ENCODE data around the gene NUDT3. TPM values are rescaled to one million over a fixed set of nuclear protein-coding genes. Genes with fewer than 3 reads are reported as not detected.

NUDT3 gene
- total and polyA plus RNA-seq, 7 donors = 10.6 to 70.5 (median 33.3) TPM

DNA sequence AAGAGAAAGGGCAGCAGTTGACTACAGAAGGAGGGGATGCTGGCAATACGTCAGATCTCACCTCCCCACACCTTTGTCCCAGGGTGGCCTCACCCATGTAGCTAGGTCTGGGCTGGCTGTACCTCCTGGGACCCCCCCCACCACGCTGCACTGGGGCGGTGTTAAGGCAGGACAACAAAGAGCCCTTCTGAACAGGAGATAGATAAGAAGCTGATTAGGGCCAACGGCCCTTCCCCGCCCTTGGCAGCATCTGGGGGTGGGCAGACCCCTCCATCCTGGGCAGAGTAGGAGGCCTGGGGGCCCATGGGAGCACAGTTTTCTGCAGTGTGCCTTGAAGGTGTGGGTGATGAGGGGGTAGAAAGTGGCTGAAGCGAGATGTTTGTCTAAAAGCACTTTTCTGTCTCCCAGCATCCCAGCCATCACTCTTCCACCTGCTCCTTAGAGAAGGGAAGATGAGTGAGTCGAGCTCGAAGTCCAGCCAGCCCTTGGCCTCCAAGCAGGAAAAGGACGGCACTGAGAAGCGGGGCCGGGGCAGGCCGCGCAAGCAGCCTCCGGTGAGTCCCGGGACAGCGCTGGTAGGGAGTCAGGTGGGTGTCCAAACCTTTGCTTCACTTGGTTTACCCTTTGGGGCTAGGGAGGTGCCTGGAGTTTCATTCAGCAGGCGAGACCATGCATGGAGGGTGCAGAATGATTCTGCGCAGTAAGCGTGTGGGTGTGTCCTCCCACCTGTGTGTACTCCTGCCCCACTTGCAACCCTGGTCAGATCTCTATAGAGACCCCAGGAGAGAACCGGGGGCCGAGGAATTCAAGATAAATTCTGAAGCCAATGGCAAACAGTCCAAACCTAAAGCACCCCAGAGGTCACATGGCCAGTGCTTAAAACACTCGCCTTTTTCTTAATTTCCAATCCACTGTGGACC lies 151.9 kb downstream of the NUDT3 start:
- Histone ChIP-seq H3K27ac (no peak overlapping the region), H3K36me3 (ENCODE audit: insufficient read depth in 1 of 2, low read depth in 1 of 2) (peaks cover 0 to 36% of the 10 kb centered on the region in 2 donors), H3K4me1 (peaks cover 22% of the 10 kb centered on the region), H3K9me3 (no peaks in the 10 kb centered on the region), H3K4me3 (no peak overlapping the region), H3K27me3 (ENCODE audit: insufficient read depth in 3 of 3, low read length in 2 of 3) (no peaks in the 10 kb centered on the region)
- ATAC-seq = no peak
- TF ChIP-seq, protein P1, sequence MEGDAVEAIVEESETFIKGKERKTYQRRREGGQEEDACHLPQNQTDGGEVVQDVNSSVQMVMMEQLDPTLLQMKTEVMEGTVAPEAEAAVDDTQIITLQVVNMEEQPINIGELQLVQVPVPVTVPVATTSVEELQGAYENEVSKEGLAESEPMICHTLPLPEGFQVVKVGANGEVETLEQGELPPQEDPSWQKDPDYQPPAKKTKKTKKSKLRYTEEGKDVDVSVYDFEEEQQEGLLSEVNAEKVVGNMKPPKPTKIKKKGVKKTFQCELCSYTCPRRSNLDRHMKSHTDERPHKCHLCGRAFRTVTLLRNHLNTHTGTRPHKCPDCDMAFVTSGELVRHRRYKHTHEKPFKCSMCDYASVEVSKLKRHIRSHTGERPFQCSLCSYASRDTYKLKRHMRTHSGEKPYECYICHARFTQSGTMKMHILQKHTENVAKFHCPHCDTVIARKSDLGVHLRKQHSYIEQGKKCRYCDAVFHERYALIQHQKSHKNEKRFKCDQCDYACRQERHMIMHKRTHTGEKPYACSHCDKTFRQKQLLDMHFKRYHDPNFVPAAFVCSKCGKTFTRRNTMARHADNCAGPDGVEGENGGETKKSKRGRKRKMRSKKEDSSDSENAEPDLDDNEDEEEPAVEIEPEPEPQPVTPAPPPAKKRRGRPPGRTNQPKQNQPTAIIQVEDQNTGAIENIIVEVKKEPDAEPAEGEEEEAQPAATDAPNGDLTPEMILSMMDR (IDR thresholded peaks at IDR 0.05) = no peak
- intact Hi-C loops (cut with DNase I) = no loop called here
- 90 to 93% (median 91%) methylated on average over 22 of the region's 22 CpGs for WGBS, 3 donors
- DNase-seq = no peak

DNA sequence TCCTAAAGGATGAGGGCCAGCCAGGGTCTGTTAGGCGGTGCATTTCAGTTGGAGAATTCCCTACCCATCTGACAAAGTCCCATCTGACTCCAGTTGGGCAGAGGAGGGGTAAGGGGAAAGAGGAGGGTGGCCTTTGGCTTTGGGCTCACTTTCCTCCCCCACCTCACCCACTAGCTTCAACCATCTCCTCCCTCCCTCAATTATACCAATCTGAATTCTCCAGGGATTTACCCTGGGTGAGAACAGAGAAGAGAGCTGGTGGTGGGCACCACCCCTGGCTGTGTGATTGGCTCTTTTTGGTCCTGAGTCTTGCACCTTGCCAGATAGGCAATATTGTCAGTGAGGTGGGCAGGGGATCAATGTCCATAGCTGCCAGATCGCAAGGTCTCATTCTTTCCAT lies 152.6 kb downstream of the NUDT3 start:
- Histone ChIP-seq H3K4me1 (peaks cover 21% of the 10 kb centered on the region), H3K27me3 (ENCODE audit: insufficient read depth in 3 of 3, low read length in 2 of 3) (no peaks in the 10 kb centered on the region), H3K4me3 (no peak overlapping the region), H3K36me3 (ENCODE audit: insufficient read depth in 1 of 2, low read depth in 1 of 2) (peaks cover 0 to 36% of the 10 kb centered on the region in 2 donors), H3K9me3 (no peaks in the 10 kb centered on the region), H3K27ac (no peak overlapping the region)
- intact Hi-C loops (cut with DNase I) = loop anchor here (5.0 kb wide), 1 partner anchor 43 kb away; no protein-coding TSS in a partner anchor
- ATAC-seq (no peak), DNase-seq (no peak)
- TF ChIP-seq, protein P1 (IDR thresholded peaks at IDR 0.05) = no peak
- WGBS, 3 donors = 89 to 97% (median 94%) methylated on average over 2 of the region's 2 CpGs

DNA sequence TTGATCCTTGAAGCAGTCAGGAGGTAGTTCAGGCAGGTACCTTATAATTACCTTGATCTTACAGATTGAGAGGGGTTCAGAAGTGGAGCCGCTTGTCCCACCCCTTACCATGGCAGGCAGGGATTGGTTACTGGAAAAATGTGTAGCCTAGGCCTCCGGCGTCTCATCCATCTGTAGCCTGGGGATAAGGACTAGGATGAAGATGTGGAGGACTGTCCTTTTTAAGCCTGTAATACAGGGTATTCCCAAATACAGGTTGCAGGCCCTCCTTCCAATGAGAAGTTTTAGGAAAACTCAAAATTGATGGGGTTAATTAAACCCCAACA lies 153.0 kb downstream of the NUDT3 start:
- H3K27me3 ChIP-seq (ENCODE audit: insufficient read depth in 3 of 3, low read length in 2 of 3) = no peaks in the 10 kb centered on the region
- peak overlapping the region; percentile 76 for H3K27ac ChIP-seq
- H3K4me3 ChIP-seq = no peak overlapping the region
- intact Hi-C loops (cut with DNase I) = loop anchor here (5.0 kb wide), 1 partner anchor 42 kb away; no protein-coding TSS in a partner anchor
- H3K4me1 ChIP-seq = peaks cover 17% of the 10 kb centered on the region
- no peaks in the 10 kb centered on the region for H3K9me3 ChIP-seq
- peaks cover 0 to 36% of the 10 kb centered on the region in 2 donors for H3K36me3 ChIP-seq (ENCODE audit: insufficient read depth in 1 of 2, low read depth in 1 of 2)
- DNase-seq = peak in 1 of 2 donors; percentile 15
- 87 to 97% (median 92%) methylated on average over 3 of the region's 3 CpGs for WGBS, 3 donors
- TF ChIP-seq, protein P1 (IDR thresholded peaks at IDR 0.05) = no peak
- no peak for ATAC-seq

DNA sequence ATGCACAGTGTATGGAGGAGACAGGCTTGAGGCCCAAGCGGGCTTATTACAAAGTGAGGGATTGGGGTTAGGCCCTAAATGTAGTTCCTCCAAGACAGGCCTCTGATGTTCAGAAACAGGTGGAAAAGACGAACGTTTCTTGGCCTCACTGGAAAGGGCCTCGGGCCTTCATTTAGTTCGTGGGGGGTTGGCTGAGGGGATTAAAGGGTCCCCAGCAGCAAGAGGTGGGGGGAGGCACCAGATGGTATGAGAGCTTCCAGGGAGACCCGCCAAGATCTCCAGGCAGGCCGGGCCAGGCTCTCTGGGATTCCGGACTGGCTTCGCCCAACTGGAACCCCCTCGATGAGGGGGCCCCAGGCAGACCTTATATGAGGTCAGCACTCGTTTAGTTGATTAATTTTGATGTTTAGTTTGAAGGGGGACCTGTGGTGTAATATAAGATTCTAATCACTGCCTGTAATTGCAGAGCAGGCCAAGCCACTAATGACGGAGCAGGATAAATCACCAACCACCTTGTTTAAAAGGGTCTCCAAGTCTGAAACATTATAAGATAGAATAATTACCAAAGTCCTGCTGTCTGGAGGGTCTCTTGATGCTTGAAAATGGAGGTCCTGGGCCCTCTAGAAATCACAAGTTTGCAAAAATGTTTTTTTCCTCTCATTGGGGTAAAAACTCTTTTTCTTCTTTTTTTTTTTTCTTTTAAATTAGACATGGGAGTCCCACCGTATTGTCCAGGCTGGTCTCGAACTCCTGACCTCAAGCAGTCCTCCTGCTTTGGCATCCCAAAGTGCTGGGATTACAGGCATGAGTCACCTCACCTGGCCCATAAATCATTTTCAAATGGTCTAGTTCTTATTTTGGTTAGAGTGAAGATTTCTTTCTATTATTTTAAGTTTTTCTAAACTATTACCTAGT lies 153.6 kb downstream of the NUDT3 start:
- H3K27me3 ChIP-seq (ENCODE audit: insufficient read depth in 3 of 3, low read length in 2 of 3) = no peaks in the 10 kb centered on the region
- intact Hi-C loops (cut with DNase I) = loop anchor here (5.0 kb wide), 1 partner anchor 42 kb away; no protein-coding TSS in a partner anchor
- DNase-seq (peak in 1 of 2 donors; percentile 30), ATAC-seq (no peak)
- H3K27ac ChIP-seq = peak overlapping the region; percentile 76
- TF ChIP-seq, protein P1 (IDR thresholded peaks at IDR 0.05) = no peak
- H3K9me3 ChIP-seq = no peaks in the 10 kb centered on the region
- H3K36me3 ChIP-seq (ENCODE audit: insufficient read depth in 1 of 2, low read depth in 1 of 2) = peaks cover 0 to 36% of the 10 kb centered on the region in 2 donors
- peak overlapping the region; percentile 91 for H3K4me3 ChIP-seq
- peaks cover 11% of the 10 kb centered on the region for H3K4me1 ChIP-seq
- 58 to 79% (median 62%) methylated on average over 14 of the region's 14 CpGs for WGBS, 3 donors

Measured in psoas muscle (tissue), 8 donors.